Measurements from ENCODE around the gene TBP.

The TBP gene

DNA sequence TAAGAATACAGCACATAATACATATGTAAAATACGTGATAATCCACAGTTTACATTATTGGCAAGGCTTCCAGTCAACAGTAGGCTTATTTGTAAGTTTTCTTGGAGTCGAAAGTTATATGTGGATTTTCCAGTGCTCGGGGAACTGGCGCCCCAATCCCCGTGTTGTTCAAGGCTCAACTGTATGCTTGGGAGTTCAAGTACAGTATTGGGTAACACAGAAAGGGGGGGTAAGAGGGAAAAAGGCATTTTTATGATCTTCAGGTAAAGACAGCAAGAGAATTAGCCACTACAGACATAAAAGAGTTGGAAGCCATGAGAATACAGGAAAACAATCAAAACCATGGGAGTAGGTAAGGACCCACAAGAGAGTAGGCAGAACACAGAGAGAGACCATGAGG is 17.5 kb upstream of the TBP start:
- Histone ChIP-seq H4K20me1 (ENCODE audit: control insufficient read depth, insufficient read depth, low read depth, low read length) (0 out of 2 replicates have a peak, but pooled peaks cover 4% of the 10 kb centered on the region), H3K79me2 (ENCODE audit: control insufficient read depth, low read length) (peaks cover 31% of the 10 kb centered on the region), H3K4me3 (ENCODE audit: low read length) (no peak overlapping the region), H3K9me2 (replicated peaks; ENCODE audit: control insufficient read depth, low read length) (no peaks in the 10 kb centered on the region), H3F3A (ENCODE audit: control insufficient read depth, insufficient read depth) (no peaks in the 10 kb centered on the region), H3K27ac (ENCODE audit: low read depth, low read length) (no peak overlapping the region), H3K36me3 (ENCODE audit: control insufficient read depth, low read length) (peaks cover 87% of the 10 kb centered on the region), H3K27me3 (ENCODE audit: control insufficient read depth, low read length) (no peaks in the 10 kb centered on the region), H3K4me1 (ENCODE audit: control insufficient read depth, low read length) (peaks cover 24% of the 10 kb centered on the region), H3K9me3 (ENCODE audit: control insufficient read depth, insufficient read depth, low read length) (no peaks in the 10 kb centered on the region), H3K4me2 (ENCODE audit: low read length) (no peak overlapping the region)
- TF ChIP-seq EZH2phosphoT487 (IDR thresholded peaks at IDR 0.05; ENCODE audit: borderline replicate concordance, low read length): no peak
- TF ChIP-seq, protein P1, sequence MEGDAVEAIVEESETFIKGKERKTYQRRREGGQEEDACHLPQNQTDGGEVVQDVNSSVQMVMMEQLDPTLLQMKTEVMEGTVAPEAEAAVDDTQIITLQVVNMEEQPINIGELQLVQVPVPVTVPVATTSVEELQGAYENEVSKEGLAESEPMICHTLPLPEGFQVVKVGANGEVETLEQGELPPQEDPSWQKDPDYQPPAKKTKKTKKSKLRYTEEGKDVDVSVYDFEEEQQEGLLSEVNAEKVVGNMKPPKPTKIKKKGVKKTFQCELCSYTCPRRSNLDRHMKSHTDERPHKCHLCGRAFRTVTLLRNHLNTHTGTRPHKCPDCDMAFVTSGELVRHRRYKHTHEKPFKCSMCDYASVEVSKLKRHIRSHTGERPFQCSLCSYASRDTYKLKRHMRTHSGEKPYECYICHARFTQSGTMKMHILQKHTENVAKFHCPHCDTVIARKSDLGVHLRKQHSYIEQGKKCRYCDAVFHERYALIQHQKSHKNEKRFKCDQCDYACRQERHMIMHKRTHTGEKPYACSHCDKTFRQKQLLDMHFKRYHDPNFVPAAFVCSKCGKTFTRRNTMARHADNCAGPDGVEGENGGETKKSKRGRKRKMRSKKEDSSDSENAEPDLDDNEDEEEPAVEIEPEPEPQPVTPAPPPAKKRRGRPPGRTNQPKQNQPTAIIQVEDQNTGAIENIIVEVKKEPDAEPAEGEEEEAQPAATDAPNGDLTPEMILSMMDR (IDR thresholded peaks at IDR 0.05; ENCODE audit: low read depth, low read length, poor library complexity, severe bottlenecking): no peak

DNA sequence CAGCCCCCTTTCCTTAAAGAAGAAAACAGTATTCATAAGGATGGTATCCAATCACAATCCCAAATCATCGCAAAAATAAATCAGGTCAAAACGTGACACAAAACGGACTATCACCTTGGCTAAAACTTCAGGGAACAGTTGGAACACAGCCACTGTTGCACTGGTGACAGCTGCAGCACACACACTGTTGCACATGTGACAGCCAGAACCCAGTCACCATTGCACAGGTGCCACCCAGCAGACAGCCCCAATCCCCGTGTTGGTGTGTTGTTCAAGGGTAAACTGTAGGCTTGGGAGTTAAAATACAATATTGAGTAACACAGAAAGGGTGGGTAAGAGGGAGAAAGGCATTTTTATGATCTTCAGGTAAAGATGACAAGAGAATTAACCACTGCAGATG is 16.8 kb upstream of the TBP start:
- H3K27ac ChIP-seq (ENCODE audit: low read depth, low read length): no peak overlapping the region
- 0 out of 2 replicates have a peak, but pooled peaks cover 4% of the 10 kb centered on the region for H4K20me1 ChIP-seq (ENCODE audit: control insufficient read depth, insufficient read depth, low read depth, low read length)
- peaks cover 93% of the 10 kb centered on the region for H3K36me3 ChIP-seq (ENCODE audit: control insufficient read depth, low read length)
- H3K4me3 ChIP-seq (ENCODE audit: low read length): no peak overlapping the region
- H3K9me2 ChIP-seq (replicated peaks; ENCODE audit: control insufficient read depth, low read length): no peaks in the 10 kb centered on the region
- TF ChIP-seq EZH2phosphoT487 (IDR thresholded peaks at IDR 0.05; ENCODE audit: borderline replicate concordance, low read length): no peak
- TF ChIP-seq, protein P1 (IDR thresholded peaks at IDR 0.05; ENCODE audit: low read depth, low read length, poor library complexity, severe bottlenecking): no peak
- H3K4me2 ChIP-seq (ENCODE audit: low read length): no peak overlapping the region
- H3F3A ChIP-seq (ENCODE audit: control insufficient read depth, insufficient read depth): no peaks in the 10 kb centered on the region
- no peaks in the 10 kb centered on the region for H3K27me3 ChIP-seq (ENCODE audit: control insufficient read depth, low read length)
- no peaks in the 10 kb centered on the region for H3K9me3 ChIP-seq (ENCODE audit: control insufficient read depth, insufficient read depth, low read length)
- H3K79me2 ChIP-seq (ENCODE audit: control insufficient read depth, low read length): peaks cover 36% of the 10 kb centered on the region
- peaks cover 24% of the 10 kb centered on the region for H3K4me1 ChIP-seq (ENCODE audit: control insufficient read depth, low read length)

DNA sequence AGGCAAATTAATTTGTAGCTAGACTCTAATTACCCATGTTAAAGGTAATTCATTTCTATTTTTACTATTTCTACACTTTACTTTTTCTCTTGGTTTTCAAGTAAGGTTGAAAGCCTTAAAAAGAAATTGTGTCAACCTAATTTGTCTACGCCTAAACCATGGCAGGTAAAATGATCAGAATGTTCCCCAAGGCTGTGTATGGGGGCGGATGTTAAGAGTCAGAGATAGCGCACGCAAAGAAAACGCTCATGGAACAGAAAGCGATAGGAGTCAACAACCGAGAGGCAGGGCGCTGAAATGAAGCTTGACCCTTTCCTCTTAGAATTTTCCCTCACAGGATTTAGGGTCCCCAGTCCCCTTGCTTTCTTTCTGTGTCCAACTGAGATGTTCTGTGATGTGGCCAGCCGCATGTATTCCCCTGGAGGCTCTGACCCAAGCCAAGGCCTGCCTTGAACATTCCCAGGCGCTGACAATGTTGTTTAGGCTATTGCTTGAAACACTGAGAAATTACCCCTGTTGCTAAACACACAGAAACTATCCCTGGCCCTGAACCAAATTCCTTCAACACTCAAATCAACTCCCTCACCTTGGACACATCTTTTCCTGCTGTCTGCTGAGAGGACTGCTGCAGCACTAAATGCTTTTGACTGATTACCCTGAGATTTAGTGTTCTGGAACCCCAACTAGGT is 12.0 kb upstream of the TBP start:
- no peak for TF ChIP-seq EZH2phosphoT487 (IDR thresholded peaks at IDR 0.05; ENCODE audit: borderline replicate concordance, low read length)
- TF ChIP-seq, protein P1 (IDR thresholded peaks at IDR 0.05; ENCODE audit: low read depth, low read length, poor library complexity, severe bottlenecking): no peak
- Histone ChIP-seq H3K9me3 (ENCODE audit: control insufficient read depth, insufficient read depth, low read length) (no peaks in the 10 kb centered on the region), H3K27me3 (ENCODE audit: control insufficient read depth, low read length) (no peaks in the 10 kb centered on the region), H3K79me2 (ENCODE audit: control insufficient read depth, low read length) (peaks cover 71% of the 10 kb centered on the region), H4K20me1 (ENCODE audit: control insufficient read depth, insufficient read depth, low read depth, low read length) (0 out of 2 replicates have a peak, but pooled peaks cover 6% of the 10 kb centered on the region), H3K36me3 (ENCODE audit: control insufficient read depth, low read length) (peaks cover 100% of the 10 kb centered on the region), H3K4me2 (ENCODE audit: low read length) (no peak overlapping the region), H3K27ac (ENCODE audit: low read depth, low read length) (no peak overlapping the region), H3F3A (ENCODE audit: control insufficient read depth, insufficient read depth) (0 out of 2 replicates have a peak, but pooled peaks cover 4% of the 10 kb centered on the region), H3K4me1 (ENCODE audit: control insufficient read depth, low read length) (peaks cover 24% of the 10 kb centered on the region), H3K4me3 (ENCODE audit: low read length) (no peak overlapping the region), H3K9me2 (replicated peaks; ENCODE audit: control insufficient read depth, low read length) (no peaks in the 10 kb centered on the region)
